ENCODE measurements around the gene ENOX1.

The ENOX1 gene

GRCh38 chr13:43286751-43287150 lies 500.0 kb downstream of the ENOX1 start:
- no peak for DNase-seq (ENCODE audit: low read depth, low spot score)
- H3K4me3 ChIP-seq (ENCODE audit: low read depth, low read length): no peak overlapping the region
- in situ Hi-C loops (cut with HindIII; ENCODE audit: low sequenced_read_pairs): no loop called here
- TF ChIP-seq CTCF (IDR thresholded peaks at IDR 0.05; ENCODE audit: low read depth, low read length): no peak

GRCh38 chr13:43285933-43286597 lies 500.7 kb downstream of the ENOX1 start:
- no peak overlapping the region for H3K4me3 ChIP-seq (ENCODE audit: low read depth, low read length)
- peak; percentile 84 for DNase-seq (ENCODE audit: low read depth, low spot score)
- in situ Hi-C loops (cut with HindIII; ENCODE audit: low sequenced_read_pairs): no loop called here
- no peak for TF ChIP-seq CTCF (IDR thresholded peaks at IDR 0.05; ENCODE audit: low read depth, low read length)

GRCh38 chr13:43284162-43284561 lies 502.6 kb downstream of the ENOX1 start:
- no peak for TF ChIP-seq CTCF (IDR thresholded peaks at IDR 0.05; ENCODE audit: low read depth, low read length)

GRCh38 chr13:43279696-43280095 lies 507.1 kb downstream of the ENOX1 start:
- H3K4me3 ChIP-seq (ENCODE audit: low read depth, low read length): no peak overlapping the region
- no peak for DNase-seq (ENCODE audit: low read depth, low spot score)

More at GRCh38 chr13:43284162-43284561, 502.6 kb downstream of the ENOX1 start:
- H3K4me3 ChIP-seq (ENCODE audit: low read depth, low read length): no peak overlapping the region
- in situ Hi-C loops (cut with HindIII; ENCODE audit: low sequenced_read_pairs): no loop called here
- peak; percentile 69 for DNase-seq (ENCODE audit: low read depth, low spot score)

GRCh38 chr13:43278127-43278526 lies 508.6 kb downstream of the ENOX1 start:
- DNase-seq (ENCODE audit: low read depth, low spot score): no peak

More at GRCh38 chr13:43279696-43280095, 507.1 kb downstream of the ENOX1 start:
- in situ Hi-C loops (cut with HindIII; ENCODE audit: low sequenced_read_pairs): no loop called here
- no peak for TF ChIP-seq CTCF (IDR thresholded peaks at IDR 0.05; ENCODE audit: low read depth, low read length)

GRCh38 chr13:43277142-43277541 lies 509.6 kb downstream of the ENOX1 start:
- TF ChIP-seq CTCF (IDR thresholded peaks at IDR 0.05; ENCODE audit: low read depth, low read length): no peak
- H3K4me3 ChIP-seq (ENCODE audit: low read depth, low read length): no peak overlapping the region
- in situ Hi-C loops (cut with HindIII; ENCODE audit: low sequenced_read_pairs): no loop called here
- no peak for DNase-seq (ENCODE audit: low read depth, low spot score)

More at GRCh38 chr13:43278127-43278526, 508.6 kb downstream of the ENOX1 start:
- no peak for TF ChIP-seq CTCF (IDR thresholded peaks at IDR 0.05; ENCODE audit: low read depth, low read length)
- in situ Hi-C loops (cut with HindIII; ENCODE audit: low sequenced_read_pairs): no loop called here
- H3K4me3 ChIP-seq (ENCODE audit: low read depth, low read length): no peak overlapping the region
